Stomach (tissue), 4 donors: ENCODE measurements around the gene ROBO3.

ENCODE experiments used
- EP300 ChIP-seq: sonication (generic); formaldehyde crosslinking; IDR thresholded peaks from one replicate; pipeline ENCODE4 v1.6.1; 2017; ENCODE audit warnings: antibody characterized with exemption
- POLR2A ChIP-seq, 4 donors: fragments of 450-650 bp; IDR thresholded peaks; one replicate each; pipeline ENCODE4 v1.6.1; 2016; ENCODE audit warnings: antibody characterized with exemption in 4 of 4, control low read depth in 2 of 4, mild to moderate bottlenecking in 1 of 4, moderate library complexity in 1 of 4
- POLR2AphosphoS5 ChIP-seq, 3 donors: sonication (generic); formaldehyde crosslinking; IDR thresholded peaks; one replicate each; pipeline ENCODE4 v1.6.1; 2016; ENCODE audit warnings: antibody characterized with exemption in 3 of 3
- TF ChIP-seq, protein P1 (sequence below), 7 experiments: fragments of 450-650 bp in 4 of 7; fragments of 200-600 bp in 3 of 7; sonication (generic) in 3 of 7; IDR thresholded peaks; one replicate each; pipeline ENCODE4 v1.5.1; 2016 to 2019; ENCODE audit warnings: antibody characterized with exemption in 7 of 7, control low read depth in 2 of 7, mild to moderate bottlenecking in 1 of 7

- TF ChIP-seq, protein P1, sequence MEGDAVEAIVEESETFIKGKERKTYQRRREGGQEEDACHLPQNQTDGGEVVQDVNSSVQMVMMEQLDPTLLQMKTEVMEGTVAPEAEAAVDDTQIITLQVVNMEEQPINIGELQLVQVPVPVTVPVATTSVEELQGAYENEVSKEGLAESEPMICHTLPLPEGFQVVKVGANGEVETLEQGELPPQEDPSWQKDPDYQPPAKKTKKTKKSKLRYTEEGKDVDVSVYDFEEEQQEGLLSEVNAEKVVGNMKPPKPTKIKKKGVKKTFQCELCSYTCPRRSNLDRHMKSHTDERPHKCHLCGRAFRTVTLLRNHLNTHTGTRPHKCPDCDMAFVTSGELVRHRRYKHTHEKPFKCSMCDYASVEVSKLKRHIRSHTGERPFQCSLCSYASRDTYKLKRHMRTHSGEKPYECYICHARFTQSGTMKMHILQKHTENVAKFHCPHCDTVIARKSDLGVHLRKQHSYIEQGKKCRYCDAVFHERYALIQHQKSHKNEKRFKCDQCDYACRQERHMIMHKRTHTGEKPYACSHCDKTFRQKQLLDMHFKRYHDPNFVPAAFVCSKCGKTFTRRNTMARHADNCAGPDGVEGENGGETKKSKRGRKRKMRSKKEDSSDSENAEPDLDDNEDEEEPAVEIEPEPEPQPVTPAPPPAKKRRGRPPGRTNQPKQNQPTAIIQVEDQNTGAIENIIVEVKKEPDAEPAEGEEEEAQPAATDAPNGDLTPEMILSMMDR (IDR thresholded peaks at IDR 0.05): no peak
- no peak for TF ChIP-seq POLR2AphosphoS5 (IDR thresholded peaks at IDR 0.05)
- no peak for TF ChIP-seq EP300
- TF ChIP-seq POLR2A (IDR thresholded peaks at IDR 0.05): no peak
These were observed 53.7 kb downstream of the ROBO3 start, which contains the start of gene HEPN1 for GRCh38 chr11:124918950-124919349.
